Measurements from ENCODE around the gene CLP1. TPM values are rescaled to one million over a fixed set of nuclear protein-coding genes. Genes with fewer than 3 reads are reported as not detected.
"Not testable (repeated sequence)": the region's sequence is repeated elsewhere in the genome, so short reads cannot be mapped to it uniquely, and the experiment has no call there.

Gene CLP1
- total RNA-seq, 2 donors from 2014 or later: 16.6 to 24.1 TPM

DNA sequence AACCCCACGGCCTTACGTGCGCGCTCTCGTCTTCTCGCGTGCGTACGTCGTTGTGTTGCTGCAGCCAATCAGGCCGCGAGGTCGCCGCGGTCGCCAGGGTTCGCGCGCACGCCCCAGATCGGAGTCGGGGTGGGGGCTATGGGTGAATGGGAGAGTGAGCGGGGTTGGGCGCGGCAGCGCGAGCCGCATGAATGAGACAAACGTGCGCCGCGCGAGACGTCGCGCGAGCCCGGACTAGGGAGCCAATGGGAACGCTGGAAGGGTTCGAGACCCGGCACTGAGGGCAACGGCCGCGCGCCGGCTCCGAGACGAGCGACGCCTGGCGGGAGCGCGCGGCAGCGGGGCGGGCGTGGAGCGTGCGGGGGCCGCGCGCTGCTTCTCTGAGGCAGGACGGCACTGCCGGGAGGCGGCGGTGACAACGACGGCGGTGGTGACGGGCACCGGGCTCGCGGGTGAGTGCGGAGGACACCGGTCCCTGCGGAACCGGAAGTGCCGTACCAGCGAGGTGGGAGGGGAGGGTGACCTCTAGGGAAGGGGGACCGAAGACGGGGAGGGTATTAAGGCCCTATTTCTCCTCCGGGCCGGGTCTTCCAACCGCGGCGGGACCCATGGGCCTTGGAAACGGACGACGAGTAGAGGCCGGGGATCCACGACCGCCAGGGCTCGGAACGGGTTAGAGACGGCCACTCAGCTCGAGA, 10.3 kb downstream of the CLP1 start, which contains the start of gene ZDHHC5:
Gene ZDHHC5 (plus strand): TSS at position 379 of the 698 bp plus-strand sequence. CDS start 4,977 bp downstream, outside the sequence.
- H3K4me3 Mint-ChIP-seq: peak within 1 kb of the TSS; percentile 99
- peak within 1 kb of the TSS; percentile 98 for H3K27ac Mint-ChIP-seq

DNA sequence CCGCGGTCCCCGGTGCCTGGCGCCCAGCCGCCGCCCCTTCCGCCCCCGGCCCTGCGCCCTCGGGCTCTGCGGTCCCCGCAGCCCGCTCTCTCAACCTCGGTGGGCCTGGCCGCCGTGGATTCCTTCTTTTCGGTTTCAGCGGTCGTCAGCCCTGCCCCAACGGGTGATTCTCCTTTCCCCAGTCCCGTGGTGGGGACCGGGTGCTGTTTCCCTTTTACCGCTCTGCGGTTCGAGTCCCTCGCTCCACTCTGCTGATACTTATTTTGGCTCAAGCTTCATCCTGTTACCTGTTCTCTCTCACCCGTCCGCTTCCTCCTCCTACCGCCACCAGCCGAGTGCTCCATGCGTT, 10.8 kb downstream of the CLP1 start:
- H3K9me3 Mint-ChIP-seq: no peaks in the 10 kb centered on the region
- peak overlapping the region; percentile 99 for H3K4me3 Mint-ChIP-seq
- no peaks in the 10 kb centered on the region for H3K27me3 Mint-ChIP-seq
- peaks cover 16% of the 10 kb centered on the region for H3K4me1 Mint-ChIP-seq
- H3K36me3 Mint-ChIP-seq (ENCODE audit: low read depth): peaks cover 59% of the 10 kb centered on the region
- peak overlapping the region; percentile 98 for H3K27ac Mint-ChIP-seq
- ATAC-seq (replicated peaks): peak; percentile 4

More for the DNA sequence above, 10.3 kb downstream of the CLP1 start, which contains the start of gene ZDHHC5:
- H3K36me3 Mint-ChIP-seq (ENCODE audit: low read depth): peaks cover 55% of the 10 kb centered on the region
- H3K27me3 Mint-ChIP-seq: no peaks in the 10 kb centered on the region
- peak; percentile 89 for ATAC-seq (replicated peaks)
- H3K9me3 Mint-ChIP-seq: no peaks in the 10 kb centered on the region
- H3K4me1 Mint-ChIP-seq: peaks cover 12% of the 10 kb centered on the region

DNA sequence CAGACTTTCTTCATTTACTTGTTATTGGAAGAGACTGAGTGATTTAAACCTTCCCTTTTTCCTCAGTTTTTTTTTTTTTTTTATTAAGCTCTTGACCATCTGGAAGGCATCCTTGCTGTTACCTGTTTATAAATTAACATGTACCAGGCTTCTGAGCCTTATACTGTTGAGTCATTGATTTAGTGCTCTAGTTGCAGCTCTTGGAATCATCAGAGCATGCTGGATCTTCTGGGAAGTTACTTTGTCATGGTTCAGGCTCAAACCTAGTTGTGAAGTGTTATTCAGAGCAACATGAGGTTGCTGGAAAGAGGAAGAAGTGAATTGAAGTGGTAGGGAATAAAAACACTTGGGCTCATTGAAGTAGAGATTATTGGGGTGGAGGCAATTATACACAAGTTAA, 16.7 kb downstream of the CLP1 start:
- no peaks in the 10 kb centered on the region for H3K9me3 Mint-ChIP-seq
- H3K27me3 Mint-ChIP-seq: no peaks in the 10 kb centered on the region
- H3K36me3 Mint-ChIP-seq (ENCODE audit: low read depth): peaks cover 93% of the 10 kb centered on the region
- H3K27ac Mint-ChIP-seq: peak overlapping the region; percentile 28
- ATAC-seq (replicated peaks): no peak
- H3K4me1 Mint-ChIP-seq: peaks cover 40% of the 10 kb centered on the region
- peak overlapping the region; percentile 35 for H3K4me3 Mint-ChIP-seq

DNA sequence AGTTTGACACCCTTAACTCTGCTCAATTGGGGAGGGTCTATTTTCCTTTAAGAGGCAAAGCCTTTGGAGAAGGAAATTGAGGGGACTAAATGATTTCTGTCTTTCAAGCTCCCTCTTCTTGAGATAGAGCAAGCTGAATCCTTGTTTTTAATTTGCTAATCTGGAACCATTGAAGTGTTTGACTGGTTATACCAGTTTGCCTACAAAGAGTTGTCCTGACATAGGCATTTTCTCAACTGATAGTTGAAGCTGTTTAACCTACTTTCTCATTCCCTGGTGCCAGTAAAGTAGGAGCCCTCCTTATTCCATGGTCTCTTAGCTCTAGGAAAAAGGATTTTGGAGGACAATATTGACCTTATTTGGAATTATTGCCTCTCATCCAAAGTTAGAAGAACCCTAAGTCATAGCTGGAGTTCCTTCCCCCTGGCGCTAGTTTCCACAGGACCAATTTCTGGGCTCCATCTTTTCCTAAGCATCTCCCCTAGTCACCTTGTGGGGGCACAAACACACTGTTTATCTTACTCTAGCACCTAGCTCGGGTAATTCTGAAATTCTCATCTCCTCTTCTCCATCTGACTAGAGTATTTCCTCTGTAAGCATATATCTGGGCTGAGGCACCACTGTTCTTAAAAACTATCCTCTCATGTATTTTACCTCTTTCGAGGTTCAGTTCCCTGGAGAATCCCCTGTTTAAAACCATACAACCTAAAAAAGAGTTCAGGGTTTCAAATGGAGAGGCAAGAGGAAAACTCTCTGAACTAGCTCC, 17.8 kb downstream of the CLP1 start:
- peaks cover 89% of the 10 kb centered on the region for H3K36me3 Mint-ChIP-seq (ENCODE audit: low read depth)
- peak overlapping the region; percentile 31 for H3K4me3 Mint-ChIP-seq
- peak overlapping the region; percentile 28 for H3K27ac Mint-ChIP-seq
- ATAC-seq (replicated peaks): peak; percentile 34
- no peaks in the 10 kb centered on the region for H3K9me3 Mint-ChIP-seq
- no peaks in the 10 kb centered on the region for H3K27me3 Mint-ChIP-seq
- peaks cover 41% of the 10 kb centered on the region for H3K4me1 Mint-ChIP-seq

- peaks cover 89% of the 10 kb centered on the region for H3K36me3 Mint-ChIP-seq (ENCODE audit: low read depth)
- H3K27me3 Mint-ChIP-seq: no peaks in the 10 kb centered on the region
- ATAC-seq (replicated peaks): no peak
- no peak overlapping the region for H3K27ac Mint-ChIP-seq
- no peaks in the 10 kb centered on the region for H3K9me3 Mint-ChIP-seq
- H3K4me3 Mint-ChIP-seq: peak overlapping the region; percentile 66
- H3K4me1 Mint-ChIP-seq: peaks cover 47% of the 10 kb centered on the region
Observed at GRCh38 chr11:57679396-57679795, 21.8 kb downstream of the CLP1 start.

DNA sequence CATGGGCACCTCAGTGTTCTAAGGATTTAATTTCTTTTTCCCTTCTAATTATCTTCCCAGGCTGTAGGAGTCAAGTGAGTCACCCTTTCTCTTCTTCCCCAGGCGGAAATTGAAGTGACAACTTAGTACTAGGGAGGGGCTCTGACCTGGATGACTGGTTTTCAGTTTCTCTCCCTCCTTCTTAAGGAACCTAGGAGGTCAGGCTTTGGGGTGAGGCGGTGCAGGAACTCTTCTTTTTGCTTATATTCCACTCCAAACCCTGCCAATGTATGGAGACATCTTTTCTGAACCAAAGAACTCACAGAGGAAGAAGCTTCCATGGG, 23.0 kb downstream of the CLP1 start:
- Mint-ChIP-seq H3K27me3 (no peaks in the 10 kb centered on the region), H3K27ac (peak overlapping the region; percentile 77), H3K9me3 (no peaks in the 10 kb centered on the region), H3K4me3 (peak overlapping the region; percentile 66), H3K36me3 (ENCODE audit: low read depth) (peaks cover 89% of the 10 kb centered on the region), H3K4me1 (peaks cover 42% of the 10 kb centered on the region)
- peak; percentile 95 for ATAC-seq (replicated peaks)

DNA sequence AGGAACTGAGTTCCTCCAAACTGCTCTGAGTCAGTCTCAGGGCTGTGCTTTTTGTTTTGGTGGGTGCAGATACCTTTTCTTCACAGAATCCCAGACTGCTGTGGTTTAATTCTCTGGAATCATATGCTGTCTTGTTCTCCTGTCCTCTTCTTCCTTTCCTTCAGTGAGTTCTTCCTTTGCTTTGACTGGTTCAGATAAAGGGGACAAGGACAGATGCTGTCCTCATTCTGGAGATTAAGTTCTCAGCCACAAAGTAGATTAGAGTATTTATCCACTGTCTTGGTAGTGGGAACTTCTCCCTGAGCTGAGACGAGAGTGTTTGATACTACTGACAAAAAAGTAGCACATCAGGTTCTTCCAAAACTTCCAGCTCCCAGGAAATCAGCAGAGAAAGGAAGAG, 23.6 kb downstream of the CLP1 start:
- ATAC-seq (replicated peaks): no peak
- Mint-ChIP-seq H3K27me3 (no peaks in the 10 kb centered on the region), H3K9me3 (no peaks in the 10 kb centered on the region), H3K27ac (peak overlapping the region; percentile 77), H3K4me3 (peak overlapping the region; percentile 66), H3K4me1 (peaks cover 37% of the 10 kb centered on the region), H3K36me3 (ENCODE audit: low read depth) (peaks cover 89% of the 10 kb centered on the region)

DNA sequence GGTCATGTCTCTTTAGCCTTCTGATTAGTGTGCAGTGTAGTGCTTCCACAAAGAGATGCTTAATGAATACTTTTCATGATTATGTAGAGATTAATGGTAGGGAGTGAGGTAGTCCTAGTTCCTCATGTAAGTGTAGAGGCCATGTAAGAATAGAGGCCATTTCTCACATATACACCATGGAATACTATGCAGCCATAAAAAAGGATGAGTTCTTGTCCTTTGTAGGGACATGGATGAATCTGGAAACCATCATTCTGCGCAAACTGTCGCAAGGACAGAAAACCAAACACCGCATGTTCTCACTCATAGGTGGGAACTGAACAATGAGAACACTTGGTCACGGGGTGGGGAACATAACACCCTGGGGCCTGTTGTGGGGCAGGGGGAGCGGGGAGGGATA, 32.9 kb downstream of the CLP1 start:
- not testable (repeated sequence) for H3K27ac Mint-ChIP-seq; ATAC-seq (replicated peaks); H3K9me3 Mint-ChIP-seq; H3K27me3 Mint-ChIP-seq; H3K4me3 Mint-ChIP-seq; H3K4me1 Mint-ChIP-seq
- peaks cover 100% of the 10 kb centered on the region for H3K36me3 Mint-ChIP-seq (ENCODE audit: low read depth)

DNA sequence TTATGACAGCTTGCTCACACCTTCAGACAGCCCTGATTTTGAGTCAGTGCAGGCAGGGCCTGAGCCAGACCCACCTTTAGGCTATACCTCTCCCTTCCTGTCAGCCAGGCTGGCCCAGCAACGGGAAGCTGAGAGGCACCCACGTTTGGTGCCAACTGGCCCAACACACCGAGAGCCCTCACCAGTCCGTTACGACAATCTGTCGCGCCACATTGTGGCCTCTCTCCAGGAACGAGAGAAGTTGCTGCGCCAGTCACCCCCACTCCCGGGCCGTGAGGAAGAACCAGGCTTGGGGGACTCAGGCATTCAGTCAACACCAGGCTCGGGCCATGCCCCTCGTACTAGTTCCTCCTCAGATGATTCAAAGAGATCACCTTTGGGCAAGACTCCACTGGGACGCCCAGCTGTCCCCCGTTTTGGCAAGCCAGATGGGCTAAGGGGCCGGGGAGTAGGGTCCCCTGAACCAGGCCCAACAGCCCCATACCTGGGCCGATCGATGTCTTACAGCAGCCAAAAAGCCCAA, 41.3 kb downstream of the CLP1 start:
- ATAC-seq (replicated peaks): no peak
- Mint-ChIP-seq H3K36me3 (ENCODE audit: low read depth) (peaks cover 99% of the 10 kb centered on the region), H3K4me1 (peaks cover 4% of the 10 kb centered on the region), H3K27me3 (no peaks in the 10 kb centered on the region), H3K9me3 (no peaks in the 10 kb centered on the region), H3K27ac (peak overlapping the region; percentile 44), H3K4me3 (no peak overlapping the region)

GRCh38 chr11:57699813-57700212, 42.3 kb downstream of the CLP1 start:
- no peak for ATAC-seq (replicated peaks)
- Mint-ChIP-seq H3K36me3 (ENCODE audit: low read depth) (peaks cover 99% of the 10 kb centered on the region), H3K4me1 (peaks cover 4% of the 10 kb centered on the region), H3K27ac (peak overlapping the region; percentile 34), H3K9me3 (no peaks in the 10 kb centered on the region), H3K27me3 (no peaks in the 10 kb centered on the region), H3K4me3 (no peak overlapping the region)

DNA sequence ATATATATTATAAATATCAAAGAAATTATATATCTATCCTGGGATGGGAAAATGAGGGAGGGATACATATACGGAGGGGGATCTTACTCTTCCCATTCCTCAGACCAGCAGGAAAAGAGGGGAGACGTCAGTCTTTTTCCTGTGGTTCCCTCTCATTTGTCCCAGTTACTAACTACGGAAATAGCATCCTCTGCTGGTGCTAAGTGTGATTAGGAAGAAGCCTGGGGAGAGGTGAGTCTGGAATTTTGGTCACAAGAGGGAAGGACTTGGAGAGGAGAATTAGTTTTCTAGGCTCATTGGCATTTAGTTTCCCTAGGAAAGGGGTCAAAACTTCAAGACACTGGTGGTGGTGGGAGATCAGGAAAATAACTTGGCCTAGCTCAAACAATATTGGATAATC, 42.9 kb downstream of the CLP1 start:
- no peak for ATAC-seq (replicated peaks)
- H3K36me3 Mint-ChIP-seq (ENCODE audit: low read depth): peaks cover 97% of the 10 kb centered on the region
- no peaks in the 10 kb centered on the region for H3K9me3 Mint-ChIP-seq
- H3K4me3 Mint-ChIP-seq: no peak overlapping the region
- H3K27ac Mint-ChIP-seq: no peak overlapping the region
- peaks cover 4% of the 10 kb centered on the region for H3K4me1 Mint-ChIP-seq
- no peaks in the 10 kb centered on the region for H3K27me3 Mint-ChIP-seq

DNA sequence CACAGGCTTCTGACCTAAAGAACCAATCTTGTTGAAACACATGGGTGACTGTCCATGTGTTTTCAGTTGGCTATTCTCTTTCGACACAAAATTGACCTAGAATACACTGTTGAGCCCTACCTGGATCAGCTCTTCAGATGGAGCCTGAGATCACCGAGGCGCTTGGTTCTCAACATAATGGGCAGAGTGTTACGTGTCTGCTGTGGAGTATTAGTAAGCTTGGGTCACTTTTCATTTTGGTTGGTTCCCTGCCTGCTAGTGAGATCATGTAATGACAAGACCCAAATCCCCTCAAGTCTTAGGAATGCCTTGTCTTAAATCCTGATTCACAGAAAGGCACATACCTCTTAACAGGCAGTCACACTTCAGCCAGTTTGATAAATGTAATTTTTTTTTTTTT, 45.8 kb downstream of the CLP1 start:
- Mint-ChIP-seq H3K27ac (no peak overlapping the region), H3K36me3 (ENCODE audit: low read depth) (peaks cover 95% of the 10 kb centered on the region), H3K4me3 (no peak overlapping the region), H3K4me1 (peaks cover under 1% of the 10 kb centered on the region), H3K9me3 (no peaks in the 10 kb centered on the region), H3K27me3 (no peaks in the 10 kb centered on the region)
- no peak for ATAC-seq (replicated peaks)

- no peaks in the 10 kb centered on the region for H3K9me3 Mint-ChIP-seq
- H3K4me1 Mint-ChIP-seq: peaks cover 7% of the 10 kb centered on the region
- no peaks in the 10 kb centered on the region for H3K27me3 Mint-ChIP-seq
- H3K4me3 Mint-ChIP-seq: no peak overlapping the region
- H3K27ac Mint-ChIP-seq: peak overlapping the region; percentile 6
- H3K36me3 Mint-ChIP-seq (ENCODE audit: low read depth): peaks cover 84% of the 10 kb centered on the region
- ATAC-seq (replicated peaks): no peak
Observed at GRCh38 chr11:57704932-57705331, 47.4 kb downstream of the CLP1 start.

GRCh38 chr11:57705432-57705831, 47.9 kb downstream of the CLP1 start:
- not testable (repeated sequence) for H3K4me3 Mint-ChIP-seq; H3K9me3 Mint-ChIP-seq; H3K27ac Mint-ChIP-seq; ATAC-seq (replicated peaks); H3K27me3 Mint-ChIP-seq
- Mint-ChIP-seq H3K36me3 (ENCODE audit: low read depth) (peaks cover 79% of the 10 kb centered on the region), H3K4me1 (peaks cover 12% of the 10 kb centered on the region)

DNA sequence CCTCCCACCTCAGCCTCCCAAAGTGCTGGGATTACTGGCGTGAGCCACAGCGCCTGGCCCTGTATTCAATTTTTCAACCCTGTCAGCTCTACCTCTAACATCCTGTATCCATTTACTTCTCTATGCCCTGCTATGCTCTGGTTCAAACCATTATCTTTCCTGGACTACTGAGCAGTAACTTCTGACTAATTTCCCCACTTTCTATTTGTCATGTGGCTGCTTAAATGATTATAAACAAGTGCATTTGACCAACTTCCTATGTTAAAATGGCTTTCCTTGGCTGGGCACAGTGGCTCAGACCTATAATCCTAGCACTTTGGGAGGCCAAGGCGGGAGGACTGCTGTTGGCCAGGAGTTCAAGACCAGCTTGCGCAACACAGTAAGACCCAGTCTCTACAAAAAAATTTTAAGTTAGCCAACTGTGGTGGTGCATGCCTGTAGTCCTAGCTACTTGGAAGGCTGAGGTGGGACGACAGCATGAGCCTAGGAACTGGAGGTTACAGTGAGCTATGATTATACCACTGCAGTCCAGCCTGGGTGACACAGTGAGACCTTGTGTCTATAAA, 52.3 kb downstream of the CLP1 start:
- H3K4me3 Mint-ChIP-seq: peak overlapping the region; percentile 97
- H3K9me3 Mint-ChIP-seq: no peaks in the 10 kb centered on the region
- H3K4me1 Mint-ChIP-seq: peaks cover 27% of the 10 kb centered on the region

More for the DNA sequence above, 52.3 kb downstream of the CLP1 start:
- Mint-ChIP-seq H3K27ac (peak overlapping the region; percentile 51), H3K36me3 (ENCODE audit: low read depth) (peaks cover 55% of the 10 kb centered on the region), H3K27me3 (no peaks in the 10 kb centered on the region)
- no peak for ATAC-seq (replicated peaks)

Data from activated T-helper 17 cell treated with anti-CD3 and anti-CD28 coated beads, Interleukin-2, amount 50 U/mL, for 72 hours (primary cell).